MM.1S (cell line): ENCODE measurements around the gene COA3.

Experiments
- EZH2 ChIP-seq: fragments of 300-600 bp; sonication (generic); optimal IDR thresholded peaks from 2 replicates; pipeline ENCODE3; 2017; ENCODE audit warnings: low read depth, mild to moderate bottlenecking, antibody characterized with exemption, low read length, mixed read lengths
- TF ChIP-seq, protein P1 (sequence below): fragments of 300-600 bp; sonication (generic); IDR thresholded peaks from 2 replicates; pipeline ENCODE4 v1.5.1; 2016; ENCODE audit warnings: antibody characterized with exemption, low read length, mixed read lengths

- TF ChIP-seq, protein P1, sequence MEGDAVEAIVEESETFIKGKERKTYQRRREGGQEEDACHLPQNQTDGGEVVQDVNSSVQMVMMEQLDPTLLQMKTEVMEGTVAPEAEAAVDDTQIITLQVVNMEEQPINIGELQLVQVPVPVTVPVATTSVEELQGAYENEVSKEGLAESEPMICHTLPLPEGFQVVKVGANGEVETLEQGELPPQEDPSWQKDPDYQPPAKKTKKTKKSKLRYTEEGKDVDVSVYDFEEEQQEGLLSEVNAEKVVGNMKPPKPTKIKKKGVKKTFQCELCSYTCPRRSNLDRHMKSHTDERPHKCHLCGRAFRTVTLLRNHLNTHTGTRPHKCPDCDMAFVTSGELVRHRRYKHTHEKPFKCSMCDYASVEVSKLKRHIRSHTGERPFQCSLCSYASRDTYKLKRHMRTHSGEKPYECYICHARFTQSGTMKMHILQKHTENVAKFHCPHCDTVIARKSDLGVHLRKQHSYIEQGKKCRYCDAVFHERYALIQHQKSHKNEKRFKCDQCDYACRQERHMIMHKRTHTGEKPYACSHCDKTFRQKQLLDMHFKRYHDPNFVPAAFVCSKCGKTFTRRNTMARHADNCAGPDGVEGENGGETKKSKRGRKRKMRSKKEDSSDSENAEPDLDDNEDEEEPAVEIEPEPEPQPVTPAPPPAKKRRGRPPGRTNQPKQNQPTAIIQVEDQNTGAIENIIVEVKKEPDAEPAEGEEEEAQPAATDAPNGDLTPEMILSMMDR: no peak
- no peak for TF ChIP-seq EZH2
Measured at GRCh38 chr17:42751628-42752027, 46.9 kb downstream of the COA3 start.
